HL-60 (cell line): Measurements from ENCODE around the gene DUSP1.

ENCODE experiments used
- GABPA ChIP-seq: IDR thresholded peaks from 2 replicates; pipeline ENCODE4 v1.6.1; 2012; ENCODE audit warnings: low read depth
- POLR2AphosphoS5 ChIP-seq: IDR thresholded peaks from 2 replicates; pipeline ENCODE4 v1.6.1; 2012; ENCODE audit warnings: low read depth
- TF ChIP-seq, protein P1 (sequence below): IDR thresholded peaks from one replicate; pipeline ENCODE4 v1.5.1; 2011; ENCODE audit warnings: low read length, control low read depth, inconsistent platforms; ENCODE audit not compliant: insufficient read depth
- TF ChIP-seq, protein P2 (sequence below): IDR thresholded peaks from 2 replicates; pipeline ENCODE4 v1.6.1; 2012; ENCODE audit warnings: low read depth; ENCODE audit not compliant: insufficient replicate concordance

DNA sequence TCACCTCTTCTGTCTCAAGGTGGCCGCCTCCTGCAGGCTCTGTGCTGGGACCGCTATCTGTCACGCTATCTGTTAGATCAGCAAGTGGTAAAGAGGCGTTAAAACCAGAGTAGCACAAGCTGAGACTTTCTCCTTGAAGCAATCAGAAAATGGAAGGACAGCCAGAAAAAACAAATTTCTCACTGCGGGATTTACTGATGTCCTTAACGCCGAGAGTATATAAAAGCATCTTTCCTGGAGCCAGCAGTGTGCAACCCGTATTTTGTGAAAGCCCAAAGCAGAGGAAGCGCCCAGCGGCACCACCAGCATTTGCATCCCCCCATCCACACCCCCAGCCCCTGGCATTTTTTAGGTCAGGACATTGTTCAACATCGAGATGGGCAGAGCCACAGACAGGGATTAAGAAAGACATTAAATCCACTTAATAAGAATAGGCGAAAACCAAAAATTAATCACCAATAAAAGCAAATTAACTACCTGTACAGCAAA, 48.6 kb downstream of the DUSP1 start:
- TF ChIP-seq, protein P1, sequence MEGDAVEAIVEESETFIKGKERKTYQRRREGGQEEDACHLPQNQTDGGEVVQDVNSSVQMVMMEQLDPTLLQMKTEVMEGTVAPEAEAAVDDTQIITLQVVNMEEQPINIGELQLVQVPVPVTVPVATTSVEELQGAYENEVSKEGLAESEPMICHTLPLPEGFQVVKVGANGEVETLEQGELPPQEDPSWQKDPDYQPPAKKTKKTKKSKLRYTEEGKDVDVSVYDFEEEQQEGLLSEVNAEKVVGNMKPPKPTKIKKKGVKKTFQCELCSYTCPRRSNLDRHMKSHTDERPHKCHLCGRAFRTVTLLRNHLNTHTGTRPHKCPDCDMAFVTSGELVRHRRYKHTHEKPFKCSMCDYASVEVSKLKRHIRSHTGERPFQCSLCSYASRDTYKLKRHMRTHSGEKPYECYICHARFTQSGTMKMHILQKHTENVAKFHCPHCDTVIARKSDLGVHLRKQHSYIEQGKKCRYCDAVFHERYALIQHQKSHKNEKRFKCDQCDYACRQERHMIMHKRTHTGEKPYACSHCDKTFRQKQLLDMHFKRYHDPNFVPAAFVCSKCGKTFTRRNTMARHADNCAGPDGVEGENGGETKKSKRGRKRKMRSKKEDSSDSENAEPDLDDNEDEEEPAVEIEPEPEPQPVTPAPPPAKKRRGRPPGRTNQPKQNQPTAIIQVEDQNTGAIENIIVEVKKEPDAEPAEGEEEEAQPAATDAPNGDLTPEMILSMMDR = no peak
- no peak for TF ChIP-seq POLR2AphosphoS5
- TF ChIP-seq, protein P2, sequence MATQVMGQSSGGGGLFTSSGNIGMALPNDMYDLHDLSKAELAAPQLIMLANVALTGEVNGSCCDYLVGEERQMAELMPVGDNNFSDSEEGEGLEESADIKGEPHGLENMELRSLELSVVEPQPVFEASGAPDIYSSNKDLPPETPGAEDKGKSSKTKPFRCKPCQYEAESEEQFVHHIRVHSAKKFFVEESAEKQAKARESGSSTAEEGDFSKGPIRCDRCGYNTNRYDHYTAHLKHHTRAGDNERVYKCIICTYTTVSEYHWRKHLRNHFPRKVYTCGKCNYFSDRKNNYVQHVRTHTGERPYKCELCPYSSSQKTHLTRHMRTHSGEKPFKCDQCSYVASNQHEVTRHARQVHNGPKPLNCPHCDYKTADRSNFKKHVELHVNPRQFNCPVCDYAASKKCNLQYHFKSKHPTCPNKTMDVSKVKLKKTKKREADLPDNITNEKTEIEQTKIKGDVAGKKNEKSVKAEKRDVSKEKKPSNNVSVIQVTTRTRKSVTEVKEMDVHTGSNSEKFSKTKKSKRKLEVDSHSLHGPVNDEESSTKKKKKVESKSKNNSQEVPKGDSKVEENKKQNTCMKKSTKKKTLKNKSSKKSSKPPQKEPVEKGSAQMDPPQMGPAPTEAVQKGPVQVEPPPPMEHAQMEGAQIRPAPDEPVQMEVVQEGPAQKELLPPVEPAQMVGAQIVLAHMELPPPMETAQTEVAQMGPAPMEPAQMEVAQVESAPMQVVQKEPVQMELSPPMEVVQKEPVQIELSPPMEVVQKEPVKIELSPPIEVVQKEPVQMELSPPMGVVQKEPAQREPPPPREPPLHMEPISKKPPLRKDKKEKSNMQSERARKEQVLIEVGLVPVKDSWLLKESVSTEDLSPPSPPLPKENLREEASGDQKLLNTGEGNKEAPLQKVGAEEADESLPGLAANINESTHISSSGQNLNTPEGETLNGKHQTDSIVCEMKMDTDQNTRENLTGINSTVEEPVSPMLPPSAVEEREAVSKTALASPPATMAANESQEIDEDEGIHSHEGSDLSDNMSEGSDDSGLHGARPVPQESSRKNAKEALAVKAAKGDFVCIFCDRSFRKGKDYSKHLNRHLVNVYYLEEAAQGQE = no peak
- TF ChIP-seq GABPA = no peak
